ENCODE measurements around the gene DLST.

GRCh38 chr14:74898694-74899093 is 17.0 kb downstream of the DLST start:
- TF ChIP-seq CTCF (conservative IDR thresholded peaks at IDR 0.05 in 1 of 2, IDR thresholded peaks at IDR 0.05 in 1 of 2; ENCODE audit: extremely low read depth in 1 of 2, insufficient read depth in 1 of 2, low read depth in 1 of 2, low read length in 2 of 2), result no peak
- TF ChIP-seq EZH2 (IDR thresholded peaks at IDR 0.05; ENCODE audit: borderline replicate concordance, low read length), result no peak
